ENCODE measurements around the gene CNTNAP1.

GRCh38 chr17:42657824-42658588 is 24.3 kb upstream of the CNTNAP1 start:
- TF ChIP-seq CTCF (IDR thresholded peaks at IDR 0.05) (no peak), POLR2AphosphoS5 (IDR thresholded peaks at IDR 0.05) (no peak), POLR2A (IDR thresholded peaks at IDR 0.05) (no peak), EP300 (IDR thresholded peaks at IDR 0.05) (no peak)

Measured in stomach (tissue), 4 donors.